Islet precursor cell (in vitro differentiated cells): Measurements from ENCODE around the gene RNF215.
A peak's percentile ranks its signal among the peaks of the same experiment; 100 is the strongest.

Experiments
- DNase-seq: peaks from one replicate; pipeline ENCODE4 v3.0.0-alpha.2; 2018

RNF215 gene

DNA sequence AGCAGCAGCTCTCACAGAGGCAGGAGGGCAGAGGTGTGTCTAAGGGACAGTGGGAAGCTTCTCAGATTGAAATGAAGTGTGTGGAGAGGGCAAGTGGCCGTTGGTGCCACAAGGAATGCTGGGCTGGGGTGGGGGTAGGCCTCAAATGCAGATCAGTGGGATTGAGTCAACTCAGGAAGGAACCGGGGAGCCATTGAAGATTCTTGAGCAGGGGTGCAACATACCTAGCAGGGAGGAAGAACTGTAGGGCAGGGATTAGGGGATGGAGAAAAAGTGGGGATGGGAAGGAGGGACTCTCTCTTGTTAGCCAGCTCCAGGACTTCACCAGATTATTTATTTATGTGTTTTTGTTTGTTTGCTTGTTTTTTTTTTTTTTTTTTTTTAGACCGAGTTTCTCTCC, 6.7 kb upstream of the RNF215 start:
- no peak for DNase-seq

DNA sequence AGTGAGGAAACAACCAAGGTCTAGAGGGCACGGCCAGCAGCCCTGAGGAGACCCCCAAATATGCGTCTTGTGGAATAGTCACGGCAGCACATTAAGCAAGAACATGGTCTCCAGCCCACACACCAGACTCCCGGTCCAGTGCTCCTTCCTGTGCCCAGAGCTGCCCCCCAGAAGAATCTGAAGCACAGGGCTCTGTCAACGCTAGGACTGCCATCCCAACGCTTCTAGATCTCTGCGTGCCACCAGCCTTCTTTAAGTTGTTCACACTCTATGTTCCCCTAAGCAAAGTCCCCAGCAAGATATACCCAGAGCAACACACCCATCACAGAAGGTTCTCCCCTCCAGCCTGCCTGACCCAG, 6.1 kb upstream of the RNF215 start:
- DNase-seq = no peak

DNA sequence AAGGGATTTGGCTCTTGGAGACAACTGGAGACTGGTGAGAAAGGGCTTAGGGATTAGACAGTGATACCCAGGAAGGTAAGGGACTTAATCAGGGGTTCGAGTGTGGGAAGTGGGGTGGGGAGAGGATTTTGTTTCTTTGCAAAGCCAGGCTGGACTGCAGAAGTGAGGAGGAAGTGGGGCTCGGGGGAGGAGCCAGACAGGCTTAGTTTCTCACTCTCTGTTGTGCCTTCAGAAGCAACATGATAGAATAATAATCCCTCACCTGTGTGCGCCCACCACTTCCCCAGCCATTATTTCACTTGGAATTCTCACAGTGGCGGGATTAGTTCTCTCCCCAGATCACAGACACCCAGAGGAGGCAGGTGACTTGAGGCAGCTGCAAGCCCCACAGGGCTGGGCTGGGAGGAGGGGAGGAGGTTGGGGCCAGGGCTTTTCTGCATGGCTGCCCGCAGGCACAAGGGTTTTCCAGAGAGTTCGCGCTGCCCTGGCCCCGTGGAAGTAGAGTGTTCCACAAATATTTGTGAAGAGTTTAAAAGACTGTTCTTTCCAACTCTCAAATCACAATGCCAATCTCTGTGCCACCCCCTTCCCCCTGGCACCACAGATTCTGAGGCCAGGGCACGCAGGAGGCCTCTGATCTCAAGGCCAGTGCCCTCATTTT, 5.6 kb upstream of the RNF215 start:
- DNase-seq = no peak

DNA sequence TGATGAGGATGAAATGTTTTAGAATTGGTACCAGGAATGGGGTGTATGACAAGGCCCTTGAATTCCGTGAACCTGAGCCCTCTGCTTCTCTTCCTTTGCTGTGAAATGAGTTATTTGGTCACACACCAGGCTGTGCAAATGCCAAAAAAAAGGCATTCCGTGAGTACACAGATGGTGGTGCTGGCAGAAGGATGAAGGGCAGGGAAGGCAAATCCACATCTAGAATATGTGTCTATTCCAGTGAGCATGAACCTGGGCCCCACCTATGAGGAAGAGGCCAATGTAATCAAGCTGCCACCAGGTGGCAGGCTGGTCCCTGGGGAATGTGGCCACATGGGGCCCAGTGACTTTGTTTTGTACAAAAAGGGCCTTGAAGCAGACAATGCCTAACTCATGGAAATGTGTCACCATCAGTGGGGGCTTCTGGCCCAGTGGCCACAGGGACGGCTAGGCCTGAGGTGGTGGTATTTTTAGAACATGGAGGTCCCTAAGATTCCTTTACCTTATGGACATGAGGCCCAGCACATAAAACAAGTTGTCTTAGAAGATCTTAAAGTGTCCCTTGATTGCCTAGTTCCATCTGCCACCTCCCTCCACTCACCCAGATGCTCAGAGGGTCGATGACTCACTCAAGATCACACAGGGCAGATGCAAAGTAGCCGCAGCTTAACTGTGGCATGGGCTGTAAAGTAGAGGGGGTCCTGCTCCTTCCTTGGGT, 3.9 kb upstream of the RNF215 start:
- DNase-seq = peak; percentile 75

DNA sequence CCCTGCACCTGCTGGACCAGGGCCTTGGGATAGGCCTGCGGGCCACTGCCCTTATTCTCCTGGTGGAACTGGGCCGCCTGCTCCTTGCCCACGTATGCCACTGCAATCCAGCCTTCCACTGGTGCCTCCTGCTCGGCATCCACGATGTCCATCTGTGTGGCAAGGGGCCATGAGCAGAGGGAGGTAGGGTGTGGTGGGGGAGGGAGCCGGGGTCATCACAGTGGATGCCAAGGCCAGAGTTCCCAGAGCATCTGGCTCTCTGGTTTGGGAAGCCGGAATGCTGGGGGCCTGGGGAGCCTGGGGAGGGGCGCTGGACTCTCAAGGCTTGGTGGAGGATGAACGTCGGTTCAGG, 627 bp downstream of the RNF215 start:
- no peak for DNase-seq

DNA sequence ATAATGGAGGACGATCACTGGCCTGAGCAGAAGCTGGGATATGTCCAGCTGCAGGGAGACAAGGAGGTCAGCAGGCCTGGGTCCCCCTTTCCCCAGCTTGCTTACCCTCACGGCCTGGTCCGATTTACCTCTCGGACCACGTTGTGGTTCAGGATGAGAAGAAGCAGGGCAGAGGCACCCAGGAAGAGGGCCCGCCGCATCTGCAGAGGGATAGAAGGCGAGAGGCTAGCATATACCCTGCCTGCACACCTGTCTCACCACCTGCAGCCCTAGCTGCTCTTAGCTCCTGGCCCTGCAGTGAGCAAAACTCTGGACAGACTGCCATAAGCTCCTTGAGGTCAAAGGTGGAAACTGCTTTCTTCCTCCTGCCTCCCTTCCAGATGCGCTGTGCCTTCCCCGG, 1.3 kb downstream of the RNF215 start:
- no peak for DNase-seq

DNA sequence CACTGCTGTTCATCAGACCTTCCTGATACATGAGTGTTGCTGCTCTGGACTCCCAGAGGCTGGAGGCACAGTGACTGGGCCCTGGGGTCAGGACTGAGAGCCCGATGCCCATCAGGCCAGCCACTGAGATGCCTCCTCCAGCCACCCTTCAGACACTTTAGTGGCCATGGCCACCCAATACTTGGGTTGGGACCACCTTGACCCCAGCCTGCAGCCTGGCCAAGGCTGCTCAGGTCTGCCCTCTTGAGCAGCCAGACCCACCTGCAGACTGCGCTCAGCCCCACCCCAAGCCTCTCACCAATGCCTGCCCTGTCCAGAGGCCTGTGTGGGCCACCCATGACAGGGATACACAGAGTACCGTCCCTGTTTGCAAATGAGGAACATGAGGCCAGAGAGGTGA, 4.2 kb downstream of the RNF215 start:
- no peak for DNase-seq

DNA sequence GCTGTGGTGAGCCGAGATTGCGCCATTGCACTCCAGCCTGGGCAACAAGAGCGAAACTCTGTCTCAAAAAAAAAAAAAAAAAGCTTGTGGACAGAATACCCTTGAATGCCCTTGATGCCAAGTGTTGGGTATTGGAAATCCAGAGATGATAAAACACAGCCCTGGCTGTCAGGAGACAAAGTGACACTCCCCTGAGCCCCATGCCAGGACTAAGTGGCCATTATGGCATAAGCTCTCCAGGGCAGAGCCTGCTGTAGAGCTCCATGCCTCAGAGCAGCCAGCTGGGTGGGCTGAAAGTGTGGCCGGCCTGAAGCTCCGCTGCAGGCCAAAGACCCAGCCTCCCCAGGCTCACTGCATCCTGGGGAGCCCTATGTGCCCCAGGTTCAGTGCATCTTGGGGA, 4.9 kb downstream of the RNF215 start:
- DNase-seq = no peak

DNA sequence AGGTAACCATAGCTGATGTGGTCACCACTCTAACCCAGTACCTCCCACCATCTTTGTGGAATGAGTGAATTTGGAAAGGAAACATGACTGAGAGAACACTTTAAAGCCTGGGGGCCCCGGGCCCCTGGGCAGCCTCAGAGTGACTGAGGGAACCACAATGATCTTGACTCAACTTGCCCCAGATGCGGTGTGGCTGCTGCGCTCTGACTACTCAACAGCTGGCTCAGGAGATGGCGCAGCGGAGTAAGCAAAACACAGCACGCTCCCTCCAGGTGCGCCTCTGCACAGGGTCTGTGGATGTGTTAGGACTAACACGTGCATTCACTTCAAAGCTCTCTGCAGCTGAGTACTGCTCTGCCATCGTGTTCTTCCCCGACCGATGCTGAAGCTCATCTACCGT, 5.9 kb downstream of the RNF215 start:
- no peak for DNase-seq

DNA sequence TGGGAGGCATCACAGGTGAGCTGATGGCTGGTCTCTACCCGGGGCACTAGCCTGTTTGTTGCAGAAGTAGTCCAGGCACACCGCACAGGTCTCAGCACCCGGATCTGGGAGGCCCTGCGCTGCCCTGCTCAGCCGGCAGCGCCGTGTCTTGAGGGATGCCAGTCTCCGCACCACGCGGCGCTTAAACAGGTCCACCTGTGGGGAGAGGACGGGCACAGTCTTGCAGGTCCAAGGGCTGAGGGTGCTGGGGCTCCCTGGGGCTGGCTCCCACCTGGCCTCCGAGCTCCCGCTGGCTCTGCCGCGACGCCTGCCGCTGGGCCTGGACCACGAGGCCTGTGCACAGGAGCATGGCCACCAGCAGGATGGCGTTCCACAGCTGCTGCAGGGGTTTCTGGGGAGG, 7.2 kb downstream of the RNF215 start:
- no peak for DNase-seq

DNA sequence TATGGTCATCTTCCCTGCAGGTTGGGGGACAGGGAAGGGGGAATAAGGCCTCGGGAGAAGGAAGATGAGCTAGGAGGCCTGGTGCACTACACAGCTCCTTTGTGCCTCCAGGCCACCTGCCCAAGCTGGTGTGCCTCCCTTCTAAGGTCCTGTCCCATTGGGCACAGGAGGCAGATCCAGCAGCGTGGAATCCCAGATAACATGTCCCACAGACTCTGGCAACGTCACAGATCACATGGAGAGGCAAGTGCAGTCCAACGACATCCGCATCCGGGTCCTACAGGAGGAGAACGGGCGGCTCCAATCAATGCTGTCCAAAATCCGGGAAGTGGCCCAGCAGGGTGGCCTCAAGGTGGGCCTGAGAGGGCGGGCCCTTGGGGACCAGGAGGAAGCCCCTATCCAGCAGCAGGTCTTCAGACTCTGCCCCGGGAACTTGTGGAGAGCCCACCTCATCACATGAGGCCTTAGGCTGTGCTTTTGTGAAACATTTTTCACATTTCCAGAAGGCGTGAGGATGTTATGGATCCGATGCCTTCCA, 11.8 kb downstream of the RNF215 start:
- DNase-seq = no peak

DNA sequence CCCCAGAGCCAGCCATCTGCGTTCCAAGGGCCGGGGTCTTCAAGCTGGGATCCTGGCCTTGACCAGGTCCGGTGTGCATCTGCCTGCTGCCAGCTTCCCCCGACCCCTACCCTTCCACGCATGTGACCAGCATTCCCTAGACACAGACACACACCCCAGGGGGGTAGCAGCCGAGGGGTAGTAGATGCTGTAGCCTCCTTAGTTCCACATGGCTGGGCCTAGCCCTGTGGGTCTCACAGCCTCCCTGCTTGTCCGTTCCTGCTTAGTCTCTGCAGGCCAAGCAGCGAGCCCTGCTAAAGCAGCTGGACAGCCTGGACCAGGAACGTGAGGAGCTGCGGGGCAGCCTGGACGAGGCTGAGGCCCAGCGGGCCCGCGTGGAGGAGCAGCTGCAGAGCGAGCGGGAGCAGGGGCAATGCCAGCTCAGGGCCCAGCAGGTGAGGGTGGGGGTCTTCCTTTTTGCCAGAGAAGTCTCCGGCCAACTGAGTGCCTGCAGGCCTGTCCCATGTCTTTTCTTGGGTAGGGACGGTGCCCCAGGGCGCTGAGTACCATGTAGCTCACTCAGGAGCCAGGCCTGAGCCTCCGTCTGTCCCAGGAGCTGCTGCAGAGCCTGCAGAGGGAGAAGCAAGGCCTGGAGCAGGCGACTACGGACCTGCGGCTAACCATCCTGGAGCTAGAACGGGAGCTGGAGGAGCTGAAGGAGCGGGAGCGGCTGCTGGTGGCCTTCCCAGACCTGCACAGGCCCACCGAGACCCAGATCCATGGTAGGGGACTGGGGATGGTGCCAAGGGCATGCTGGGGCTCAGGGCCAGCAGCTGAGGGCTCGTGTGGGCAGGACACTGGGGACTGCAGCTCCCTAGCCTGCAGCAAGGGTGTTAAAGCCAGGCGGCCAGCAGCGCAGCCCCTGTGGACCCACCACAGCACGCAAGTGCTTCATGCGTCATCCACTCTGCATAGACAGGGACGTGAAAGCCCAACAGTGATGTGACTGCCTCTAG, 13.6 kb downstream of the RNF215 start:
- peak; percentile 51 for DNase-seq

DNA sequence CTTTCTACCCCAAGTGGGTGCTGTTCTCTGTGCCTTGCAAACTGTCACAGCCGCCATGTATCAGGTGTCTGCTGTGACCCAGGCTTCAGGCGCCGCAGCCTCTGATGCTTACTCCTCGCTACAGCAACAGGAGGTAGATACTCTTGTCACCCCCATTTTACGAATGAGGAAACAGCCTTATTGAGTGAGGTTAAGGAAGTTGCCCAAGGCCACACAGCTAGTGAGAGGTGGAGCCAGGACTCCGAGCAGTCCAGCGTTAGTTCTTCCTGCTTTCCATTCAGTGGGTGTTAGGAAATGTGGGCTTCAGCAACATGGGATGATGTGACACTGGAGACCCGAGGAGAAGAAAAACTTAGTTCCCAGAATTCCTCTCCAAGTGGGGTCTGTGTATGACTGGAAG, 14.3 kb downstream of the RNF215 start:
- DNase-seq = no peak

DNA sequence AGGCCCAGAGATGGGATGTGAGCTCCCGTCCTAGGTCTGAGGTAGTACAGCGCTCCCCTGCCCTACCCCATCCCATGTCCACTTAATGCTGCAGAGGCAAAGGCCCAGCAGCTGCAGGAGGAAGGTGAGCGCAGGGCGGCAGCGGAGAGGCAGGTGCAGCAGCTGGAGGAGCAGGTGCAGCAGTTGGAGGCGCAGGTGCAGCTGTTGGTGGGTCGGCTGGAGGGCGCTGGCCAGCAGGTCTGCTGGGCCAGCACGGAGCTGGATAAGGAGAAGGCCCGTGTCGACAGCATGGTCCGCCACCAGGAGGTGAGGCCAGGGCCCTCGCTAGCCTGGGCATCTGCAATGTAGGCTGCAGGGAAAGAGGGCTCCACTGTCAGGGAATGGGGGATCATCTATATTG, 15.2 kb downstream of the RNF215 start:
- no peak for DNase-seq

DNA sequence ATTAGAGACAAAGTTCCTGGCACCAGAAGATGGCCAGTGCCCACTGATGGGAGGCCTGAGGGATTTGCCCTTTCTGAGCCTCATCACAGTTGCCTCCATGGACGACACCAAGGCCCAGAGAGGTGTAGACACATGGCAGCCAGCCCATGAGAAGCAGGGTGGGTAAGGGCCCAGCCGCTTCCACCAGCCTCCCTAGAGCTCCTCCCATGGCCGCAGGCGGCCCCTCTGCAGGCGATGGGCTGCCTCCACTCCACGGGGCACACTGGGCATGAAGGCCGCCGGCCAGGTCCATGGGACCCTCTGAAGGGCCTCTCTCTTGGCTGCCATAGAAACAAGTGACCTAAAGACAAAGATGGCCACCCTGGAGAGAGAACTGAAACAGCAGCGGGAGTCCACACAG, 15.9 kb downstream of the RNF215 start:
- DNase-seq = no peak

DNA sequence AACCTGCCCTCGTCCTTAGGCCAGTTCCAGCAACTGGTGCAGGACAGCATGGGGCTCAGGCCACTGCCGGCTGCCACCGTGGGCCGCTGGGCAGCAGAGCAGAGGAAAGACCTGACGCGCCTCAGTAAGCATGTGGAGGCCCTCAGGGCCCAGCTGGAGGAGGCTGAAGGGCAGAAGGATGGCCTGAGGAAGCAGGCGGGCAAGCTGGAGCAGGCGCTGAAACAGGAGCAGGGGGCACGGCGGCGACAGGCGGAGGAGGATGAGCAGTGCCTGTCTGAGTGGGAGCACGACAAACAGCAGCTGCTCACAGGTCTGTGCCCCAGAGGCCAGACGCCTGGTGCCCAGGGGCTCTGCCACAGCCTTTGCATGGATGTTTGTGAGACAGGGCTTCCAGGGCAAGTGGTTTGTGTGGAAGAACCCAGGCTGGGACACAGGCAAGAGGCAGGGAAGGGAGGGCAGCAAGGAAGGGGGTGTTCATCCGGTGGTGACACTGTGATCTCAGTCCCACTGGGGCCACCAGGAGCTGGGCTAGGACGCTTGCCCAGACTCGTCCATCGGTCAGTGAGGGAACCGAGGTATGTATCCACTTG, 16.5 kb downstream of the RNF215 start:
- DNase-seq = peak; percentile 54

DNA sequence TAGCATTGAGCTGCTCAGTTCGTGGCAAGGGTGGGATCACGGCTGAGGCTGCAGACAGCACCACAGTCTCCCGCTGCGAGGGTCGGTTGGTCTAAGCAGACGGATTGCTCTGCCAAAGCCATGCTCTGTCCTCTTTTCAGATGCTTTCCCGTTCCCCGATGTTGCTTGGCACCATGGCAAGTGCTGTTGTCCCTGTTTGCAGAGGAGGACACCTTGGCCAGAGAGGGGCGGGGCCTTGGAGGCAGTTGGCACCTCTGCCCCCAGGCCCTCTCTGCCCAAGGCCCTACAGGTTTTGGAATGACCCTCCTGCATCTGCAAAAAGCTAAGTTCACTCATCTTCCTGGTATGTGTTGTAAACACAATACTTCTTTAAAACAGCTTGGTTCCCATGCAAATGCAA, 18.8 kb downstream of the RNF215 start:
- DNase-seq = no peak

DNA sequence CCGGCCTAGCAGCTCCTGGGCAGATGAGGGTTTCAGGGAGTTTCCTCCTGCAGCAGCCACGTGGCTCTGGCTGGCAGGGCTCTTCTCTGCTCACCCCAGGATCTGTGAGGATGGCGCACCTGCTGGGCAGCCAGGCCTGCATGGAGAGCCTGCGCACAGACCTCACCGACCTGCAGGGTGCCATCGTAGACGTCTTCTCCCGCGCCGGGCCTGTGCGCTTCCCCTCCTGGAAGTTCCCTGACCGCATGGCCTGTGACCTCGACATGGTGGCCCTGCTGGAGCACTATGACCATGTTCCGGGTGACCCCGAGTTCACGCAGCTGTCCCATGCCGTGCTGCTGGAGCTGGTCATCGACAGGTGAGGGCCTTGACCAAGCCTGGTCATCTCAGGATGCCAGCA, 21.3 kb downstream of the RNF215 start:
- no peak for DNase-seq

DNA sequence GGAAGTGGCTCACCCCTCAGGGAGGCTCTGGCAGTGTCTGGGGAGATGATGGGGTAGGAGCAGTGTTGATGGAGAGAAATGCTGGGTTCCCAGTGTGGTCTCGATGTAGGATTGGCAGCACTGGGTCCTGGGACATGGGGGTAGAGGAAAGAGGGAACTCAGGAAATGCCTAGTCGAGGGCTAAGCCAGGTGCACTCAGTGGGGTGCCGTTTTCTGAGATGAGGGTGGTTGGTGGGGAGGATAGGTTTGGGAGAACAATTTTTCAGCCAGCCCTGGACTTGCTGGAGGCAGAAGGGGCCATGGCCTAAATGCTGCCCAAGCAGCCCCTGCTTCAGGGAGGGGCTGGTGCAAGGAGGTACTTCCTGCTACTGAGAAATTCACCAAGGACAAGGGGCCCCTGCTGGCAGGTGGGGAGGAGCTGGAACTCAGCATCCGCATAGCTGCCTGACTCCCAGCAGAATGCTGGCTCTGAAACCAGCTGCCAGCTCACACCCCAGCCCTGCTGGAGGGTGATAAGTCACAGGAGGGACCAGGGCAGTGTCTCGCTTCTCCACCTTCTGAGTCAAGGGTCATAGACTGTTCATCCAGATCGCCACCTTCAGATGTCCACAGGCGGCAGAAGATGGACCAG, 24.4 kb downstream of the RNF215 start:
- DNase-seq = no peak

DNA sequence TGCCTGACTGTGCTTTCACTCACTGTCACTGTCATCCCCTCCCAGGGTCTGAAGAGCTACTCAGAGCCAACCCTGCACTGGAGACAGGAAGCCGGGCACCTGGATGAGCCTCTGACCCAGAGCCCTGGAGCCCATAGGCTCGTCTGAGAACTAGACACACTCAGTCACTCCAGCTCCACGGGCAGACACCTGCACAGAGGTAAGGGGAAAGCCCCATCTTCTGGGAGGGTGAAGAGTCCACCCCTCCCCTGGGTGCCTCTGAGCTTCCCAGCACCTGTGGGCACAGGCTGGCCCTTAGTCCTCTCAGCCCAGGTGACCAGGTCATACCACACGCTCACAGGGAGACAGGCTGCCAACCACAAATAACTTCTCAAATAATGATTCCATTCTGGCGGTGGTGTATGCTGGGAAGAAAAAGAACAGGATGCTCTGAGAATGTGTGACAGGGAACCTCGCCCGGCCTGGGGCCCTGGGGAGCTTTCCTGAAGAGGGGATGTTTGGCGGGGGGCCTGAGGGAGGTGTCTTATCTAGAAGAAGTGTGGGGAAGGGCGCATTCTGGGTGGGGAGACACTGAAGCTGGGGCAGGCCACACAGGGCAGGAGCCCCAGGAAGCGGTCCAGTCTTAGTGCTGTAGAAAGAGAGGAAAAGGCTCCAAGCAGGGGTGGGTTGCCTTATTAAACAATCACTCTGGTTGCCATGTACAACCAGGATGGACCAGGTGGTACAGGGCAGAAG, 25.1 kb downstream of the RNF215 start:
- no peak for DNase-seq

DNA sequence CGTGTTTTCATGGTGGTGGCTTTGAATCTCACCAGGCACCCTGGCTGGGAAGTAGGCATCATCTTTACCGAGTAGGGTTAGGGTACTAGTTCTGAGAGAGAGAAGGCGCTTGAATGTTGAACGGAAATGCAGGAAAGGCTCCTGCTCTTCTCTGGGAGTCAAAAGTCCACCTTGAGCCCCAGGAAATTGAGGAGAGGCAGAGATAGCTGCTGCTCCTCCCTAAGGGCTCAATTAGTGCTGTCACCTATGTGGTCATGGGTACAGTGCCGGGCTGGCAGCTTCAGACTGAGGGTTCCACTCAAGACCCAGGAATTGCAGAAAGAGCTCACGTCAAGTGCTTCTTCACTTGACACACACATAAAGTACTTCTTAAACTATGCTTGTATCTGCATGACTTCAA, 28.7 kb downstream of the RNF215 start:
- DNase-seq = no peak

DNA sequence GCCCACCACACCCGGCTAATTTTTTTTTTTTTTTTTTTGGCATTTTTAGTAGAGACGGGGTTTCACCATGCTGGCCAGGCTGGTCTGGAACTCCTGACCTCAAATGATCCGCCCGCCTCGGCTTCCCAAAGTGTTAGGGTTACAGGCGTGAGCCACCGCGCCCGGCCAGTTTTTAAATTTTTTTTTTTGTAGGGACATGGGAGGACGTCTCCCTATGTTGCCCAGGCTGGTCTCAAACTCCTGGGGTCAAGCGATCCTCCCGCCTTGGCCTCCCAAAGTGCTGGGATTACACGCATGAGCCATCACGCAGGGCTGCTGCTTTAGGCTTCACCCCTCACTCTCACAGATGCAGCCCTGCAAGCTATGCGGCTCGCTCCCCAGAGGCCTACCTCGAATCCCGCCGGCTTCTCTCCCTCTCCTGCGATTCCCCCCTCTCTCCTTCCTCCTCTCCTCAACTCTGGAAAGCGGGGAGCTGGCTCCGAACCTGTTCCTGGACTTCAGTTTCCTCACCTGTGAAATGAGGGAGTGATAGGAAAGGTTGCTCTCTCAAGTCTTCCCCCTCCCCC, 29.5 kb downstream of the RNF215 start:
- DNase-seq = no peak
